Smooth muscle cell (in vitro differentiated cells): ENCODE data around the gene KIZ. TPM values are rescaled to one million over a fixed set of nuclear protein-coding genes. Genes with fewer than 3 reads are reported as not detected.

Experiments used
- DNase-seq: peaks from one replicate; lab custom pipeline; 2025; ENCODE audit not compliant: unreplicated experiment; lab: John Stamatoyannopoulos, UW
- H2AFZ ChIP-seq: fragments of 200-600 bp; sonication (generic); 2 replicates; pipeline ENCODE4 v1.6.0; 2016; ENCODE audit warnings: antibody characterized with exemption, low read depth, mild to moderate bottlenecking
- H3F3A ChIP-seq: fragments of 200-600 bp; sonication (generic); 2 replicates; pipeline ENCODE4 v1.6.0; 2017; ENCODE audit warnings: antibody characterized with exemption, low read depth
- H3K27ac ChIP-seq: fragments of 200-600 bp; sonication (generic); 2 replicates; pipeline ENCODE4 v1.5.1; 2016; ENCODE audit warnings: low read depth, mild to moderate bottlenecking
- H3K27me3 ChIP-seq: fragments of 200-600 bp; sonication (generic); 2 replicates; pipeline ENCODE4 v1.6.1; 2016; ENCODE audit warnings: low read depth, mild to moderate bottlenecking
- H3K36me3 ChIP-seq: fragments of 200-600 bp; sonication (generic); 2 replicates; pipeline ENCODE4 v1.5.1; 2016; ENCODE audit warnings: low read depth
- H3K4me1 ChIP-seq: fragments of 200-600 bp; sonication (generic); 2 replicates; pipeline ENCODE4 v1.5.1; 2016; ENCODE audit warnings: low read depth
- H3K4me2 ChIP-seq: fragments of 200-600 bp; sonication (generic); 2 replicates; pipeline ENCODE4 v1.6.0; 2016; ENCODE audit warnings: mild to moderate bottlenecking
- H3K4me3 ChIP-seq: fragments of 200-600 bp; sonication (generic); 2 replicates; pipeline ENCODE4 v1.5.1; 2016; ENCODE audit warnings: mild to moderate bottlenecking
- H3K79me2 ChIP-seq: fragments of 200-600 bp; sonication (generic); 2 replicates; pipeline ENCODE4 v1.6.0; 2016; ENCODE audit warnings: low read depth, mild to moderate bottlenecking
- H3K9ac ChIP-seq: fragments of 200-600 bp; sonication (generic); 2 replicates; pipeline ENCODE4 v1.6.0; 2016; ENCODE audit warnings: low read depth
- H3K9me3 ChIP-seq: fragments of 200-600 bp; sonication (generic); replicated peaks from 2 replicates; pipeline ENCODE4 v1.5.1; 2016; ENCODE audit warnings: low read depth
- H4K20me1 ChIP-seq: fragments of 200-600 bp; sonication (generic); 2 replicates; pipeline ENCODE4 v1.6.0; 2016; ENCODE audit warnings: low read depth
- WGBS: methylation state at CpG from one replicate; pipeline ENCODE4 v1.1.7; 2016; ENCODE audit warnings: low lambda C conversion rate; 5-methylcytosine and 5-hydroxymethylcytosine counted together
- polyA plus RNA-seq: library from polyadenylated mRNA; unstranded; fragments of >200 nt; fragmentation: Nextera tagmentation; extraction: Ambion mirVana; gene quantifications from 2 replicates; pipeline ENCODE4 v1.2.1, GENCODE V29; 2016
- total RNA-seq: library from RNA; depleted of rRNA; stranded (reverse); fragments of >200 nt; gene quantifications from 2 replicates; pipeline ENCODE4 v1.2.3, GENCODE V29; 2014
- TF ChIP-seq, protein P1 (sequence below): fragments of 200-600 bp; sonication (generic); IDR thresholded peaks from 2 replicates; pipeline ENCODE4 v1.5.1; 2017; ENCODE audit warnings: borderline replicate concordance, mild to moderate bottlenecking, antibody characterized with exemption; ENCODE audit not compliant: insufficient read depth, poor library complexity, severe bottlenecking

KIZ gene
- total and polyA plus RNA-seq, 2 experiments from 2014 or later = 19.2 to 20.9 TPM

DNA sequence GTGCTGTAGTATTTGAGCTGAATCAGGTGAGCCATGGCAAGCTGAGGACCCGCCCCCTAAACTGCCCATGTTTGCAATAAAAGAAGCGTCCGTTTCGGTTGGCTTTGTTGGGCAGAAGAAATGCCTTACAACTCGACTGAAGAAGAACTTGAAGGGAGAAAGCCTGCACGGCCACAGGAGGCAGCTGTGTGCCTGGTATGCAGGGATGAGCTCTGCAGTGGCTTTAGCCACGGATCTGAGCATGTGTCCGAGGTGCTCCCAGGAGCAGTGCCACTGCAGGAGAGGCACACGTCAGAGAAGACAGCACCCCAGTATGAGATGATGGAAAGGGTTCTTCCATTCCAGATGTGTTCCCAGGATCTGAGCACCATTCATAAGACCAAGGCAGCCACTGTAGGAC lies 23.5 kb downstream of the KIZ start:
- no peaks in the 10 kb centered on the region for H4K20me1 ChIP-seq

DNA sequence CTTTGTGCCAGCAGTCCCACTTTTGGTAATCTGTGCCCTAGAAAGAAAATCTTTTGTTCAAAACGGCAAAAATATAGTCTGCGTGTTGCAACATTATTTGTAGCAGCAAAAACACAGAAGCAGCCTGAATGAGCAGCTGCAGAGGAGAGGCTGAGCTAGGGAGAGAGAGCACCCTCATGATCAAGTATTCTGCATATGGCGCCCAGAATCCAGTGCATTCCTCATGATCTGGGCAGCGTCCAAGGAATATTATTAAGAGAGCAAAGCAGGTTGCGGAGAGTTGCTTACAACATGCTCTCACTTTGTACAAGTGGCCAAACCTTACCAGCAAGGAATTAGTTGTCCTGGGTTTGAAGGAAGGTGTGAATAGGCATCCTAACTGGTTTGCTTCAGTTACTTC lies 25.9 kb downstream of the KIZ start:
- TF ChIP-seq, protein P1, sequence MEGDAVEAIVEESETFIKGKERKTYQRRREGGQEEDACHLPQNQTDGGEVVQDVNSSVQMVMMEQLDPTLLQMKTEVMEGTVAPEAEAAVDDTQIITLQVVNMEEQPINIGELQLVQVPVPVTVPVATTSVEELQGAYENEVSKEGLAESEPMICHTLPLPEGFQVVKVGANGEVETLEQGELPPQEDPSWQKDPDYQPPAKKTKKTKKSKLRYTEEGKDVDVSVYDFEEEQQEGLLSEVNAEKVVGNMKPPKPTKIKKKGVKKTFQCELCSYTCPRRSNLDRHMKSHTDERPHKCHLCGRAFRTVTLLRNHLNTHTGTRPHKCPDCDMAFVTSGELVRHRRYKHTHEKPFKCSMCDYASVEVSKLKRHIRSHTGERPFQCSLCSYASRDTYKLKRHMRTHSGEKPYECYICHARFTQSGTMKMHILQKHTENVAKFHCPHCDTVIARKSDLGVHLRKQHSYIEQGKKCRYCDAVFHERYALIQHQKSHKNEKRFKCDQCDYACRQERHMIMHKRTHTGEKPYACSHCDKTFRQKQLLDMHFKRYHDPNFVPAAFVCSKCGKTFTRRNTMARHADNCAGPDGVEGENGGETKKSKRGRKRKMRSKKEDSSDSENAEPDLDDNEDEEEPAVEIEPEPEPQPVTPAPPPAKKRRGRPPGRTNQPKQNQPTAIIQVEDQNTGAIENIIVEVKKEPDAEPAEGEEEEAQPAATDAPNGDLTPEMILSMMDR = no peak

More for the DNA sequence above, 23.5 kb downstream of the KIZ start:
- DNase-seq = no peak
- Histone ChIP-seq H3K9ac (no peak overlapping the region), H3K9me3 (no peaks in the 10 kb centered on the region), H3K4me1 (peaks cover 5% of the 10 kb centered on the region), H3K27ac (no peak overlapping the region), H3K4me2 (no peak overlapping the region), H3K4me3 (no peak overlapping the region), H2AFZ (no peak overlapping the region), H3K36me3 (no peaks in the 10 kb centered on the region), H3K79me2 (no peaks in the 10 kb centered on the region), H3K27me3 (no peaks in the 10 kb centered on the region), H3F3A (no peaks in the 10 kb centered on the region)
- TF ChIP-seq, protein P1 = no peak
- WGBS = 86% methylated on average over 9 of the region's 9 CpGs

DNA sequence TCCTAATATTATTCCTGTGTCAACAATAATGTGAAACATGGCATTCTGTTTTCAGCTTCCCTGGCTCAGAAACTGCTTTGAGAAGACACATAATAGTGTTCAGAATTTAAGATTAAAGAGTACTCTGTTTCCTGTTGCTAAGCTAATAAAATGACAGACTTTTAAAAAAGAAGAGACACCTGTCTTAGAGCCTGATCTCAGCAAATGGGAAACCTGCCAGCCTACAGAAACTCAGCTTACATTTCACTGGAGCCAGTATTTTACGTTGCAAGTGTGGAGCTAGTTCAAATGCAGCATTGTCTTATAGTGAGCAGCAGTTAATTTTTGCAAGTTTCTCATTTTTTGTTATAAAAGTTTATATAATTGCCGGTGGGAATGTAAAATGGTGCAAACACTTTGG lies 28.8 kb downstream of the KIZ start:
- peaks cover 8% of the 10 kb centered on the region for H3K4me1 ChIP-seq
- H2AFZ ChIP-seq = no peak overlapping the region
- no peaks in the 10 kb centered on the region for H3K9me3 ChIP-seq
- H3K4me2 ChIP-seq = no peak overlapping the region
- TF ChIP-seq, protein P1 = no peak
- no peak overlapping the region for H3K27ac ChIP-seq
- H3K27me3 ChIP-seq = no peaks in the 10 kb centered on the region
- no peaks in the 10 kb centered on the region for H3K79me2 ChIP-seq
- H4K20me1 ChIP-seq = no peaks in the 10 kb centered on the region
- H3K9ac ChIP-seq = no peak overlapping the region
- 48% methylated on average over 2 of the region's 2 CpGs for WGBS
- no peak overlapping the region for H3K4me3 ChIP-seq
- H3F3A ChIP-seq = no peaks in the 10 kb centered on the region
- H3K36me3 ChIP-seq = no peaks in the 10 kb centered on the region
- no peak for DNase-seq

More for the DNA sequence above, 25.9 kb downstream of the KIZ start:
- Histone ChIP-seq H3K27ac (no peak overlapping the region), H3K9me3 (no peaks in the 10 kb centered on the region), H3K9ac (no peak overlapping the region), H3K4me1 (peaks cover 13% of the 10 kb centered on the region), H3F3A (no peaks in the 10 kb centered on the region), H3K27me3 (no peaks in the 10 kb centered on the region), H2AFZ (no peak overlapping the region), H4K20me1 (no peaks in the 10 kb centered on the region), H3K79me2 (no peaks in the 10 kb centered on the region), H3K4me2 (no peak overlapping the region), H3K36me3 (no peaks in the 10 kb centered on the region), H3K4me3 (no peak overlapping the region)
- 96% methylated on average over 5 of the region's 5 CpGs for WGBS
- DNase-seq = no peak

GRCh38 chr20:21155268-21155667 lies 29.4 kb downstream of the KIZ start:
- no peaks in the 10 kb centered on the region for H3K27me3 ChIP-seq
- WGBS = 98% methylated on average over 5 of the region's 5 CpGs
- H3F3A ChIP-seq = no peaks in the 10 kb centered on the region
- H3K79me2 ChIP-seq = no peaks in the 10 kb centered on the region
- no peak overlapping the region for H3K27ac ChIP-seq
- H3K9ac ChIP-seq = no peak overlapping the region
- no peak overlapping the region for H3K4me3 ChIP-seq
- no peaks in the 10 kb centered on the region for H4K20me1 ChIP-seq
- DNase-seq = no peak
- H2AFZ ChIP-seq = no peak overlapping the region
- TF ChIP-seq, protein P1 = no peak
- peaks cover 8% of the 10 kb centered on the region for H3K4me1 ChIP-seq
- H3K4me2 ChIP-seq = no peak overlapping the region
- H3K36me3 ChIP-seq = no peaks in the 10 kb centered on the region
- H3K9me3 ChIP-seq = no peaks in the 10 kb centered on the region
